NK-92 (cell line): ENCODE data around the gene RAD21L1.

ENCODE experiments used
- DNase-seq: peaks from one replicate; lab custom pipeline; 2025; ENCODE audit not compliant: unreplicated experiment; lab: John Stamatoyannopoulos, UW

The RAD21L1 gene

GRCh38 chr20:1293641-1294379 is 68.0 kb downstream of the RAD21L1 start:
- DNase-seq: no peak

- no peak for DNase-seq
Observed at GRCh38 chr20:1294497-1294896, 68.7 kb downstream of the RAD21L1 start.

- no peak for DNase-seq
Observed at GRCh38 chr20:1295276-1295930, 69.6 kb downstream of the RAD21L1 start.

GRCh38 chr20:1296117-1296610 is 70.3 kb downstream of the RAD21L1 start:
- DNase-seq: no peak

DNA sequence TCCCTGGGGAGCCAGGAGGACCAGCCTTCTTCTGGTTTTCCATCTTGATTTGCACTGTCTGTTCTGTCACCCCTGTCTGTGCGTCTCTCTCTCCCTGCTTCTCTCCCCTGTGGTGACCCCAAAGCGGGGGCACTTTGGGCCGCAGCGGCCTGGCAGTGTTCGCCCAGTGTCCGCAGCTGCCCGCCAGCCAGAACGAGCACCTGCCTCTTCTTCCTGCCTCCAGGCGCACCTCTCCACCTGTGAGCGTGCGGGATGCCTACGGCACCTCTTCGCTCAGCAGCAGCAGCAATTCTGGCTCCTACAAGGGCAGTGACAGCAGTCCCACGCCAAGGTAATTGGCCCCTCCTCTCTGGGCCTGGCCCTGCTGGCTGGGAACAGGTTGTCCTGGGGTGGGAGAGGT is 71.1 kb downstream of the RAD21L1 start:
- no peak for DNase-seq

- no peak for DNase-seq
Observed at GRCh38 chr20:1297486-1297885, 71.6 kb downstream of the RAD21L1 start.

- no peak for DNase-seq
Observed at GRCh38 chr20:1298166-1298565, 72.3 kb downstream of the RAD21L1 start.

DNA sequence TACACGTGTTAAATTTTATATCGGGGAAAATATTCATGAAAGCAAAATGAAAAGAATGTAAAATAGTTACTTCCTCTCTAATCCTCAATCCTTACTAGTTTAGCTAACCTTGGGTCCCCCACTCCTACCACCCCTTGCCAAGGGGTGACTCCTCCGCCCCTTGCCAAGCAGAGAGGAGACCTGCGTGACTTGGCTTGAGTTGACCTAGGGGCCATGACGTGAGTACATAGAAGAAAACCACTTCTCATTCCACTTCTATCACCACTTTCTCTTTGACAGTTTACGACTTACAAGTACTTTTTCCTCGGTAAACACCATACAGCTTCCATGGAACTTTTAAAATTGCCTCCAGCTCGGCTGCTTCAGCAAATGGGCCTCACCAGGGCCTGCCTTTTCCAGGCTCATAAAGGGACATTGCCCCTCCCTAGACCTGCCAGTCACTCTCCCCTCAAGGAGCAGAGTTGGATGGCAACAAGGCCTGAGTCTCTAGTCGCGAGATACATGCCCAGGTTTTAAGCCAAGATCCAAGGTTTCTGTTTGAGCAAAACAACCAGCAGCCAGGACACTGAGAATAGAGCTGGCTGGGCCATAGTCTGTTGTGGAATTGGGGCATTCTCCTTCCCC is 73.2 kb downstream of the RAD21L1 start:
- no peak for DNase-seq

- no peak for DNase-seq
Observed at GRCh38 chr20:1299522-1299921, 73.7 kb downstream of the RAD21L1 start.

- DNase-seq: no peak
Observed at GRCh38 chr20:1300083-1300840, 74.4 kb downstream of the RAD21L1 start.

GRCh38 chr20:1301031-1301529 is 75.2 kb downstream of the RAD21L1 start:
- DNase-seq: no peak

GRCh38 chr20:1302685-1303541 is 77.1 kb downstream of the RAD21L1 start:
- no peak for DNase-seq

DNA sequence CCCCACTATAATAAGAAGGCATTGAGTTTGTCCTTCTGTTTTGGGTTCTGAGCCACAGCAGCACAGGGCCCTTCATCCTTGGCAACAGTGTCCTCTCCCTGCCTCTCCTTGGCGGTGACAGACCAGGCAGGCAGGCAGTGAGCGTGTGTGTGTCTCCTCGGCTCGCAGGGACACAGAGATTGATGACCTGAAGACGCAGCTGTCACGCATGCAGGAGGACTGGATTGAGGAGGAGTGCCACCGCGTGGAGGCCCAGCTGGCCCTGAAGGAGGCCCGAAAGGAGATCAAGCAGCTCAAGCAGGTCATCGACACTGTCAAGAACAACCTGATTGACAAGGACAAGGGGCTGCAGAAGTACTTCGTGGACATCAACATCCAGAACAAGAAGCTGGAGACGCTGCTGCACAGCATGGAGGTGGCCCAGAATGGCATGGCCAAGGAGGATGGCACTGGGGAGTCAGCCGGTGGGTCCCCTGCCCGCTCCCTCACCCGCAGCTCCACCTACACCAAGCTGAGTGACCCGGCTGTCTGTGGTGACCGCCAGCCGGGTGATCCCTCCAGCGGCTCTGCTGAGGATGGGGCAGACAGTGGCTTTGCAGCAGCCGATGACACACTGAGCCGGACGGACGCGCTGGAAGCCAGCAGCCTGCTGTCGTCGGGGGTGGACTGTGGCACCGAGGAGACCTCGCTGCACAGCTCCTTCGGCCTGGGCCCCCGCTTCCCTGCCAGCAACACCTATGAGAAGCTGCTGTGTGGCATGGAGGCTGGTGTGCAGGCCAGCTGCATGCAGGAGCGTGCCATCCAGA is 79.1 kb downstream of the RAD21L1 start:
- no peak for DNase-seq
